Measurements from ENCODE around the gene XAB2. TPM values are rescaled to one million over a fixed set of nuclear protein-coding genes. Genes with fewer than 3 reads are reported as not detected.

Gene XAB2
- total RNA-seq, 1 donor from 2014 or later = 39.7 TPM

- intact Hi-C loops (cut with micrococcal nuclease) = no loop called here
Observed at GRCh38 chr19:7633698-7634097, 4.4 kb upstream of the XAB2 start, which contains the start of gene PCP2. TSS of gene PCP2 (minus strand) at chr19:7633719. CDS start at chr19:7633457, 262 bp downstream.

DNA sequence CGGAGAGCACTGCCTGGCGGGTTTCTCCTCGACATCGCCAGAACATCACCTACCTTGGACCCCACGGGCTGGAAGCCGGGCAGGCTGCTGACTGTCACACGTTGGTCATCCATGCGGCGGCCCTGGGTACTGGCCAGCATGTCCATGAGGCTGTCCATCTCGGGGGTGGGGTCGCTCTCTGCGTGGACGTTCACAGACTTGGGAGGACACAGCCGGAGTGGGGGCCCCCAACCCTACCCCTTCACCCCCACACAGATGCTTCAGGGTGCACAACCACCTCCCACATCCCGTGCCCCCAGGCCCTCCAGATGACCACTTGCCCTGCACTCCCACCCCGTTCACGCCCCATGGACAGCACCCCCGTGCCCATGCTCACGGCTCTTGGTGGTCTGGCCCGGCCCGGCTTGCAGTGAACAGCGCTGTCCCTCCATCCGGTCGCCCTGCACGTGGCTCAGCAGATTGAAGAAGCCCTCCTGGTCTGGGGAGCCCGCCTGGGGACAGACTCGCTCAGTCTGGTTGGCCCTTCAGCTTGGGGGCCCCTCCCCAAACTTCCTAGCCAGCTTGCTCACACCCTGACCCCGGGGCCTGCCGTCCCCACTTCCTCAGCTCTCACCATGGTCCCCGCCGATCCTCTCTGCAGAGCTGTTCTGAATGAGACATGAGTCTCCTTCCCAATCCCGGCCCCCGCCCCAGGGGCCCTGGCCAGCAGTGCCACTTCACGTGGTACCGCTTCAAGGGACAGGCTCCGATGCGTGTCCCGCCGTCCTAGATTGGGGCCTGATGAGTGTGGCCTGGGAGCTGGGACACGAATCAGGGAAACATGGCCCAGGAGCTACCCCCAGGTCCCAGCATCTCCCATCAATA, 3.2 kb upstream of the XAB2 start:
- intact Hi-C loops (cut with micrococcal nuclease) = no loop called here

- intact Hi-C loops (cut with micrococcal nuclease) = no loop called here
Observed at GRCh38 chr19:7631577-7631976, 2.2 kb upstream of the XAB2 start.

DNA sequence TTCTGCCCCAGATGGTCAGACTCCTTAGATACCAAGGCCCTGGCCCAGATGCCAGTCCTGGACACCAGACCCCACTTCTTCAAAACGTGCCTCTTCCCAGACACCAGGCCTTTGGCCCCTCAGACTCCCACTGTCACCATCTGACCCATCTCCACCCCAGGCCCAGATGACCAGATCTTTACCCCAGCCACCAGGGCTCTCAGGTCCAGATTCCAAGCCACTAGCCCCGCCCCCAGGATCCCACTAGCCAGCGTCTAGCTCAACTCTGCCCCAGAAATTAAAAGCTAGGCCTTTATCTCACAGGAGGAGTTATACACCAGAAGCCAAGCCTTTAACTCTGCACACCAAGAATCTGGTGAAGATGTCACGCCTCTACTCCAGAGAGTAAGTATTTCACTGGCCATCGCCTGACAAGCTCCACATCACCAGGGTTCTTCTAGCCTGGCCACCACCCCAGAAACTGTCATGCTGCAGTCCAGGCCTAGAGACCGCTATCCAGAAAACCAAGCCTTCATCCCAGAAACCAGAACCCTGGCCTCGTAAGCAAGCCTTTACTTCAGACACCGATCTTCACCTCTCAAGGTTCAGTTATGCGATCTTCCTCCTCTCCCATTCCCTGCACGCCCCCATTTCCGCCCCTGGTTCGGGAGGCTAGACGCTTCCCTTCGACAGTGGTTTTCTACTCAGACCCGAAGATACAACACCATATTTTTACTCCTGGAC, 595 bp downstream of the XAB2 start:
- intact Hi-C loops (cut with micrococcal nuclease) = loop anchor here (1.0 kb wide), 2 partner anchors 93 to 201 kb away; partner anchors contain the start of gene PNPLA6

DNA sequence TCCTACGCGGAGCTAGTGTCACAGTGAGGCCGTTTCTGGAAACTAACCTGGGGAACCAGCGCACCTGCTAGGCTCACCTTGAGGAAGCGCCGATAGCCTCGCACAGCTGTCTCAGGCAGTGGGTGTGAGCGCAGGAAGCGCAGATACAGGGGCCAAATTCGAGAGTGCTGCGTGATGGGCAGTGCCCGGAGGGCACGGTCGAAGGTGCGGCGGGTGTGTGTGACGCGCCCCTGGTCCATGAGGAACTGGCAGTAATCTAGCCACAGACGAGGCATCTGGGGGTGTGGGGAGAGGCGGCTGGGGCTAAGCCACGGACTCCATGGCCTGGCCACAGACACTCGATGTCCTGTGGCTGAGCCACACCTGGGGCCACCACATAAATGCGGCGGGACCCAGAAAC, 2.2 kb downstream of the XAB2 start:
- intact Hi-C loops (cut with micrococcal nuclease) = no loop called here

DNA sequence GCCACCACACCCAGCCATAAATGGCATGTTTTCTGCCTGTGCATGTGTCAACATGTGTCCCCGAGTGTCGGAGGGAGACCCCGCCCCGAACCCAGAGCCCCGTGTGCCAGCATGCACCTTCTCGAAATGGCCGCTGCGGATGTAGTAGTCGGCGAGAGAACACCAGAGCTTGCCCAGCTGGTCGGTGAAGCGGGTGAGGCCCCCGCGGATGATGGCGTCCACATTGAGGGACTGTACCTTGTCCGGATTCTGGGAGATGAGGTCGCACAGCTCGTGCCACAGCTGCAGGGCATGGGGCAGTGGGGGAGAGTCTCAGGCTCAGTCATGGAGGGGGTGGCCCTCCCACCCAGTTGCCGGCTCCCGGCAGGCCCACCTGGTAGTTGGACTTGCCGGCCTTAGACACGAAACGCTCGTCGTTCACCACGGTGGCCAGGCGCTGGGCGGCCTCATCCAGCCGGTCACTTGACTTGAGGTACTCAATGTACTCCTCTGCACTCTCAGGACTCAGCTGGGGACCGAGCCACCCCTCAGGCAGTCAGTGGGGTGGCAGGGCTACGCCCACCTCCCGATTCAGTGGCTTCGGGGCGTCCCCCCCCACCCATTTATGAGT, 3.5 kb downstream of the XAB2 start:
- intact Hi-C loops (cut with micrococcal nuclease) = no loop called here

GRCh38 chr19:7624810-7625209, 4.5 kb downstream of the XAB2 start:
- intact Hi-C loops (cut with micrococcal nuclease) = no loop called here

DNA sequence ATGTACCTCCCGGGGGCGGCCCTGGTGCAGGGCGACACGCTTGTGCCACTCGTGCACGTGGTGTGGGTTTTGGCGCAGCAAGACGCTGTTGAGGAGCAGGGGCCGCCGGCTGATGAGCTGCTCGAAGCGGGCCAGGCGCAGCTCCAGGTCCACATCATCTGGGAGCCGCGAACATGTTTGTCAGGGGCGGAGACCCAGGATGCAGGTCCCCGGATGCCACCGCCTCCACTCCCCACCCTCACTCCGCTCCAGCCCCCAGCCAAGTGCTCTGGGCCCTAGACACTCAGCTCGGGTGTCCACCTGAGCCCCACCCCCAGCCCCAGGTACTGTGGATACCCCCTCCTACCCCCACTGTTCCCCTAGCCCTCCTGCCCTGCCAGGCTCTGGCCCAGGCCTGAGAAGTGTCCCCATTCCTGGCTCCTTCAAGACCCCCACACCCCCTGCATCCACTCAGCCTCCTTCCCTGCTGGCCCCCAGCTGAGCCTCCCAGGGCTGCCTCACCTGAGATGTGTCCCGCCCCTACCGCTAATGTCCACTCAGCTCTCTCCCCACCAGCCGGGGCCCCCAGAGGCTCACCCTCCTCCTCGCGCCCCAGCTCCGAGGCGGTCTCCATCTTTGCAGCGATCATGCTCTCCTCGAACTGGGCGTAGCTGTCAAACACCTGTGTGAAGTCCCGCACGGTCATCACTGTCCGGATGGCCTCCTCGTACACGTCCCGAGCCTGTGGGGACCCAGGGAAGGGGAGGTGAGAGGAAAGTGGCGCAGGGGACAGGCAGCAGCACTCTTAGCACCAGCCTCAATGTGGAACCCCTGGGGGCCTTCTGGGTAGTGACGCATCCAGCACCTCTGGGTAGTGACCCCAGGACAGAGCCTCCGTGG, 5.4 kb downstream of the XAB2 start:
- intact Hi-C loops (cut with micrococcal nuclease) = no loop called here

GRCh38 chr19:7622933-7623685, 6.2 kb downstream of the XAB2 start:
- intact Hi-C loops (cut with micrococcal nuclease) = no loop called here

- intact Hi-C loops (cut with micrococcal nuclease) = no loop called here
Observed at GRCh38 chr19:7620442-7621412, 8.6 kb downstream of the XAB2 start.

- intact Hi-C loops (cut with micrococcal nuclease) = no loop called here
Observed at GRCh38 chr19:7619671-7620441, 9.5 kb downstream of the XAB2 start.

GRCh38 chr19:7618771-7619510, 10.4 kb downstream of the XAB2 start:
- intact Hi-C loops (cut with micrococcal nuclease) = no loop called here

GRCh38 chr19:7618348-7618747, 11.0 kb downstream of the XAB2 start:
- intact Hi-C loops (cut with micrococcal nuclease) = no loop called here

GRCh38 chr19:7617735-7618134, 11.6 kb downstream of the XAB2 start:
- intact Hi-C loops (cut with micrococcal nuclease) = no loop called here

- intact Hi-C loops (cut with micrococcal nuclease) = no loop called here
Observed at GRCh38 chr19:7617172-7617571, 12.2 kb downstream of the XAB2 start.

DNA sequence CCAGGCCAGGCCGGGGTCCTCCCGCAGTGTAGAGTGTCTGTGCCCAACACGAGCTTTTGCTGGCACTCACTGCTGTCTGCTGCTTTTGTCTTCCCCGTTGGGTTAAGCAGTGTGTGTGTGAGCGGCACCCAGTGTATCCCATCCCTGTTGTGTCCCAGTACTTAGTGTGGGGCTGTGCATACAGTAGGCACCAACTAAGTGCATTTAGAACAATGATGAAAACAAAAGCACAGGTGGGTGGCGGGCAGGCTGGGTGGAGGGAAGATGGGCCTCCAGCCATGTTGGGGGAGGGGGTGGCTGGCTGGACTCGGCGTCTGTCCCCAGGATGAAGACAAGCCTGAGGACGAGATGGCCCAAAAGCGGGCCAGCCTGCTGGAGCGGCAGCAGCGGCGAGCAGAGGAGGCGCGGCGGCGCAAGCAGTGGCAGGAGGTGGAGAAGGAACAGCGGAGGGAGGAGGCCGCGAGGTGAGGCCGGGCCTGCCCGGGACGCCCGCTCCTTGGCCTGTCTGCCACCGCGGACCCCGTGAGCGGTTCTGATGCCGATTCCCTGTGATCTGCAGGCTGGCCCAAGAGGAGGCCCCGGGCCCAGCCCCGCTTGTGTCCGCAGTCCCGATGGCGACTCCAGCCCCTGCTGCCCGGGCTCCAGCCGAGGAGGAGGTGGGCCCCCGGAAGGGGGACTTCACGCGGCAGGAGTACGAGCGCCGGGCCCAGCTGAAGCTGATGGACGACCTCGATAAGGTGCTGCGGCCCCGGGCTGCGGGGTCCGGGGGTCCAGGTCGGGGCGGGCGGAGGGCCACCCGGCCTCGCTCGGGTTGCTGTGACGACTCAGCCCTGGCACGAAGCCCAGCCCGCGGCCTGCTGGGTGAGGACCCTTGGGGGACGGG, 14.2 kb downstream of the XAB2 start:
- intact Hi-C loops (cut with micrococcal nuclease) = no loop called here

Data from T-helper 2 cell treated with Interferon-gamma antibody and Interleukin-4, amounts not matched to agents 100 ng/mL and 5 ng/mL, for 36 hours (primary cell).